ENCODE measurements around the gene PDGFRA. TPM values are rescaled to one million over a fixed set of nuclear protein-coding genes. Genes with fewer than 3 reads are reported as not detected.

PDGFRA gene
- total RNA-seq (10.0 TPM), polyA plus RNA-seq (9.2 TPM)
- long read RNA-seq, donor 1: 0 reads
- long read RNA-seq, donor 2: 0 reads
- long read RNA-seq, donor 3: 0 reads
- long read RNA-seq, donor 4: 0 reads
- long read RNA-seq, donor 5: 0 reads
- long read RNA-seq, donor 6: 0 reads
- long read RNA-seq, donor 7, full-length matches to known transcripts: 1 of 1 reads
- long read RNA-seq, donor 7, partial matches to known transcripts: 0 of 1 reads
- long read RNA-seq, donor 7, other reads (novel, unspliced or antisense): 0 of 1 reads
- long read RNA-seq, donor 8, partial matches to known transcripts: 0 of 1 reads
- long read RNA-seq, donor 8, other reads (novel, unspliced or antisense): 0 of 1 reads
- long read RNA-seq, donor 9: 0 reads
- long read RNA-seq, donor 10, partial matches to known transcripts: 0 of 1 reads
- long read RNA-seq, donor 10, other reads (novel, unspliced or antisense): 0 of 1 reads

GRCh38 chr4:54228961-54229501, at the start of gene PDGFRA:
PDGFRA (plus strand) TSS chr4:54229293; CDS start chr4:54258769, 29,476 bp downstream.
- no peaks in the 10 kb centered on the region for H3K36me3 ChIP-seq (ENCODE audit: control insufficient read depth in 2 of 2, insufficient read depth in 2 of 2, low read length in 1 of 2)
- no peak for DNase-seq (ENCODE audit: low read depth in 6 of 9, low spot score in 9 of 9)
- H3K4me3 ChIP-seq (ENCODE audit: low read length in 2 of 2): no peak within 1 kb of the TSS
- H3K9me3 ChIP-seq (ENCODE audit: control insufficient read depth in 2 of 2, insufficient read depth in 1 of 2, low read length in 1 of 2): peaks cover 0 to 22% of the 10 kb centered on the region in 2 donors
- H3K27ac ChIP-seq (ENCODE audit: low read depth in 1 of 2, low read length in 1 of 2): no peak within 1 kb of the TSS
- WGBS: 12% methylated on average over 15 of the region's 15 CpGs
- peaks cover 94 to 100% of the 10 kb centered on the region in 2 donors for H3K27me3 ChIP-seq (ENCODE audit: control insufficient read depth in 2 of 2, insufficient read depth in 1 of 2, low read length in 1 of 2)
- peaks cover 5 to 53% of the 10 kb centered on the region in 2 donors for H3K4me1 ChIP-seq (ENCODE audit: control insufficient read depth in 2 of 2, insufficient read depth in 2 of 2, low read length in 2 of 2)

- no peak for DNase-seq (ENCODE audit: low read depth in 6 of 9, low spot score in 9 of 9)
- 63% methylated on average over 3 of the region's 3 CpGs for WGBS
- Histone ChIP-seq H3K36me3 (ENCODE audit: control insufficient read depth in 2 of 2, insufficient read depth in 2 of 2, low read length in 1 of 2) (no peaks in the 10 kb centered on the region), H3K4me1 (ENCODE audit: control insufficient read depth in 2 of 2, insufficient read depth in 2 of 2, low read length in 2 of 2) (no peaks in the 10 kb centered on the region), H3K4me3 (ENCODE audit: low read length in 2 of 2) (no peak overlapping the region), H3K27me3 (ENCODE audit: control insufficient read depth in 2 of 2, insufficient read depth in 1 of 2, low read length in 1 of 2) (no peaks in the 10 kb centered on the region), H3K9me3 (ENCODE audit: control insufficient read depth in 2 of 2, insufficient read depth in 1 of 2, low read length in 1 of 2) (no peaks in the 10 kb centered on the region), H3K27ac (ENCODE audit: low read depth in 1 of 2, low read length in 1 of 2) (no peak overlapping the region)
These were observed 44.5 kb upstream of the PDGFRA start for GRCh38 chr4:54184581-54184980.

- Histone ChIP-seq H3K36me3 (ENCODE audit: control insufficient read depth in 2 of 2, insufficient read depth in 2 of 2, low read length in 1 of 2) (no peaks in the 10 kb centered on the region), H3K27me3 (ENCODE audit: control insufficient read depth in 2 of 2, insufficient read depth in 1 of 2, low read length in 1 of 2) (no peaks in the 10 kb centered on the region), H3K4me1 (ENCODE audit: control insufficient read depth in 2 of 2, insufficient read depth in 2 of 2, low read length in 2 of 2) (no peaks in the 10 kb centered on the region), H3K4me3 (ENCODE audit: low read length in 2 of 2) (no peak overlapping the region), H3K9me3 (ENCODE audit: control insufficient read depth in 2 of 2, insufficient read depth in 1 of 2, low read length in 1 of 2) (no peaks in the 10 kb centered on the region), H3K27ac (ENCODE audit: low read depth in 1 of 2, low read length in 1 of 2) (no peak overlapping the region)
- DNase-seq (ENCODE audit: low read depth in 6 of 9, low spot score in 9 of 9): no peak
- WGBS: 91% methylated on average over 5 of the region's 5 CpGs
These were observed 43.9 kb upstream of the PDGFRA start for GRCh38 chr4:54185044-54185780.

GRCh38 chr4:54185866-54186265, 43.2 kb upstream of the PDGFRA start:
- no peaks in the 10 kb centered on the region for H3K27me3 ChIP-seq (ENCODE audit: control insufficient read depth in 2 of 2, insufficient read depth in 1 of 2, low read length in 1 of 2)
- no peak for DNase-seq (ENCODE audit: low read depth in 6 of 9, low spot score in 9 of 9)
- 66% methylated on average over 1 of the region's 1 CpG for WGBS
- no peaks in the 10 kb centered on the region for H3K9me3 ChIP-seq (ENCODE audit: control insufficient read depth in 2 of 2, insufficient read depth in 1 of 2, low read length in 1 of 2)
- no peaks in the 10 kb centered on the region for H3K4me1 ChIP-seq (ENCODE audit: control insufficient read depth in 2 of 2, insufficient read depth in 2 of 2, low read length in 2 of 2)
- H3K36me3 ChIP-seq (ENCODE audit: control insufficient read depth in 2 of 2, insufficient read depth in 2 of 2, low read length in 1 of 2): no peaks in the 10 kb centered on the region
- H3K27ac ChIP-seq (ENCODE audit: low read depth in 1 of 2, low read length in 1 of 2): no peak overlapping the region
- H3K4me3 ChIP-seq (ENCODE audit: low read length in 2 of 2): no peak overlapping the region

GRCh38 chr4:54186371-54186770, 42.7 kb upstream of the PDGFRA start:
- no peaks in the 10 kb centered on the region for H3K27me3 ChIP-seq (ENCODE audit: control insufficient read depth in 2 of 2, insufficient read depth in 1 of 2, low read length in 1 of 2)
- WGBS: 97% methylated on average over 6 of the region's 6 CpGs
- no peaks in the 10 kb centered on the region for H3K4me1 ChIP-seq (ENCODE audit: control insufficient read depth in 2 of 2, insufficient read depth in 2 of 2, low read length in 2 of 2)
- no peak overlapping the region for H3K4me3 ChIP-seq (ENCODE audit: low read length in 2 of 2)
- no peaks in the 10 kb centered on the region for H3K9me3 ChIP-seq (ENCODE audit: control insufficient read depth in 2 of 2, insufficient read depth in 1 of 2, low read length in 1 of 2)
- no peak overlapping the region for H3K27ac ChIP-seq (ENCODE audit: low read depth in 1 of 2, low read length in 1 of 2)
- no peak for DNase-seq (ENCODE audit: low read depth in 6 of 9, low spot score in 9 of 9)
- no peaks in the 10 kb centered on the region for H3K36me3 ChIP-seq (ENCODE audit: control insufficient read depth in 2 of 2, insufficient read depth in 2 of 2, low read length in 1 of 2)

GRCh38 chr4:54187148-54187547, 41.9 kb upstream of the PDGFRA start:
- 94% methylated on average over 9 of the region's 9 CpGs for WGBS
- Histone ChIP-seq H3K27me3 (ENCODE audit: control insufficient read depth in 2 of 2, insufficient read depth in 1 of 2, low read length in 1 of 2) (no peaks in the 10 kb centered on the region), H3K4me3 (ENCODE audit: low read length in 2 of 2) (no peak overlapping the region), H3K9me3 (ENCODE audit: control insufficient read depth in 2 of 2, insufficient read depth in 1 of 2, low read length in 1 of 2) (no peaks in the 10 kb centered on the region), H3K4me1 (ENCODE audit: control insufficient read depth in 2 of 2, insufficient read depth in 2 of 2, low read length in 2 of 2) (no peaks in the 10 kb centered on the region), H3K36me3 (ENCODE audit: control insufficient read depth in 2 of 2, insufficient read depth in 2 of 2, low read length in 1 of 2) (no peaks in the 10 kb centered on the region), H3K27ac (ENCODE audit: low read depth in 1 of 2, low read length in 1 of 2) (no peak overlapping the region)
- DNase-seq (ENCODE audit: low read depth in 6 of 9, low spot score in 9 of 9): no peak

GRCh38 chr4:54189140-54189539, 40.0 kb upstream of the PDGFRA start:
- H3K4me1 ChIP-seq (ENCODE audit: control insufficient read depth in 2 of 2, insufficient read depth in 2 of 2, low read length in 2 of 2): no peaks in the 10 kb centered on the region
- no peaks in the 10 kb centered on the region for H3K36me3 ChIP-seq (ENCODE audit: control insufficient read depth in 2 of 2, insufficient read depth in 2 of 2, low read length in 1 of 2)
- no peak for DNase-seq (ENCODE audit: low read depth in 6 of 9, low spot score in 9 of 9)
- no peaks in the 10 kb centered on the region for H3K27me3 ChIP-seq (ENCODE audit: control insufficient read depth in 2 of 2, insufficient read depth in 1 of 2, low read length in 1 of 2)
- no peaks in the 10 kb centered on the region for H3K9me3 ChIP-seq (ENCODE audit: control insufficient read depth in 2 of 2, insufficient read depth in 1 of 2, low read length in 1 of 2)
- 66% methylated on average over 2 of the region's 2 CpGs for WGBS
- H3K27ac ChIP-seq (ENCODE audit: low read depth in 1 of 2, low read length in 1 of 2): no peak overlapping the region
- no peak overlapping the region for H3K4me3 ChIP-seq (ENCODE audit: low read length in 2 of 2)

GRCh38 chr4:54192811-54193210, 36.3 kb upstream of the PDGFRA start:
- no peak for DNase-seq (ENCODE audit: low read depth in 6 of 9, low spot score in 9 of 9)
- H3K27ac ChIP-seq (ENCODE audit: low read depth in 1 of 2, low read length in 1 of 2): no peak overlapping the region
- H3K9me3 ChIP-seq (ENCODE audit: control insufficient read depth in 2 of 2, insufficient read depth in 1 of 2, low read length in 1 of 2): no peaks in the 10 kb centered on the region
- H3K4me1 ChIP-seq (ENCODE audit: control insufficient read depth in 2 of 2, insufficient read depth in 2 of 2, low read length in 2 of 2): no peaks in the 10 kb centered on the region
- no peaks in the 10 kb centered on the region for H3K36me3 ChIP-seq (ENCODE audit: control insufficient read depth in 2 of 2, insufficient read depth in 2 of 2, low read length in 1 of 2)
- WGBS: 94% methylated on average over 16 of the region's 16 CpGs
- H3K4me3 ChIP-seq (ENCODE audit: low read length in 2 of 2): no peak overlapping the region
- no peaks in the 10 kb centered on the region for H3K27me3 ChIP-seq (ENCODE audit: control insufficient read depth in 2 of 2, insufficient read depth in 1 of 2, low read length in 1 of 2)

- Histone ChIP-seq H3K4me1 (ENCODE audit: control insufficient read depth in 2 of 2, insufficient read depth in 2 of 2, low read length in 2 of 2) (no peaks in the 10 kb centered on the region), H3K36me3 (ENCODE audit: control insufficient read depth in 2 of 2, insufficient read depth in 2 of 2, low read length in 1 of 2) (no peaks in the 10 kb centered on the region), H3K27me3 (ENCODE audit: control insufficient read depth in 2 of 2, insufficient read depth in 1 of 2, low read length in 1 of 2) (no peaks in the 10 kb centered on the region), H3K27ac (ENCODE audit: low read depth in 1 of 2, low read length in 1 of 2) (no peak overlapping the region), H3K4me3 (ENCODE audit: low read length in 2 of 2) (no peak overlapping the region), H3K9me3 (ENCODE audit: control insufficient read depth in 2 of 2, insufficient read depth in 1 of 2, low read length in 1 of 2) (no peaks in the 10 kb centered on the region)
- 95% methylated on average over 2 of the region's 2 CpGs for WGBS
- no peak for DNase-seq (ENCODE audit: low read depth in 6 of 9, low spot score in 9 of 9)
These were observed 31.2 kb upstream of the PDGFRA start for GRCh38 chr4:54197926-54198325.

All from thymus (tissue), 14 donors.